Activated T-cell treated with anti-CD3 and anti-CD28 coated beads for 48 hours (primary cell): ENCODE results near the gene TTC4.
"Not testable (repeated sequence)": the region's sequence is repeated elsewhere in the genome, so short reads cannot be mapped to it uniquely, and the experiment has no call there.

ENCODE experiments used
- DNase-seq: peaks from one replicate; pipeline ENCODE4 v3.0.0-alpha.2; 2020; ENCODE audit warnings: low read depth

The TTC4 gene

GRCh38 chr1:54750596-54750995 lies 34.9 kb downstream of the TTC4 start:
- no peak for DNase-seq

GRCh38 chr1:54751426-54751825 lies 35.8 kb downstream of the TTC4 start:
- DNase-seq, result no peak

DNA sequence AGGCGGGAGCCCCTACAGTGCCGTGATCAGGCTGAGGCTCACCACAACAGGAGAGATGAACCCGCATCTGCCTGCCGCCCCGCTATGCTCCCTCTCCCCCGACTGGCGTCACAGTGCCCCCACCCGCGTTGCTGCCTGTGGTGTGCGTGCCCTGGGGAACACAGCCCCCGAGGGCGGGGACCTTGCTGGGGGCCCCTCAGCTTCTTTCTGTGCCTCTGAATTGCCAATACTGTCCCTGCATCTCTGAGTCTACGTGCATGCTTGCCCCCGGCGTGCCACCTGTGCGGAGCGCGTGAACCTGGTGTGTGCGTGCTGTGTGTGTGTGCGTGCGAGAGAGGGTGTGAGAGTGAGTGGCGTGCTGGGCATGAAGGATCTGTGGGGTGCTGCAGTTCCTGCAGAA lies 38.4 kb downstream of the TTC4 start:
- no peak for DNase-seq

- no peak for DNase-seq
Measured at GRCh38 chr1:54754486-54755285, 39.0 kb downstream of the TTC4 start.

GRCh38 chr1:54757833-54758232 lies 42.2 kb downstream of the TTC4 start:
- no peak for DNase-seq

DNA sequence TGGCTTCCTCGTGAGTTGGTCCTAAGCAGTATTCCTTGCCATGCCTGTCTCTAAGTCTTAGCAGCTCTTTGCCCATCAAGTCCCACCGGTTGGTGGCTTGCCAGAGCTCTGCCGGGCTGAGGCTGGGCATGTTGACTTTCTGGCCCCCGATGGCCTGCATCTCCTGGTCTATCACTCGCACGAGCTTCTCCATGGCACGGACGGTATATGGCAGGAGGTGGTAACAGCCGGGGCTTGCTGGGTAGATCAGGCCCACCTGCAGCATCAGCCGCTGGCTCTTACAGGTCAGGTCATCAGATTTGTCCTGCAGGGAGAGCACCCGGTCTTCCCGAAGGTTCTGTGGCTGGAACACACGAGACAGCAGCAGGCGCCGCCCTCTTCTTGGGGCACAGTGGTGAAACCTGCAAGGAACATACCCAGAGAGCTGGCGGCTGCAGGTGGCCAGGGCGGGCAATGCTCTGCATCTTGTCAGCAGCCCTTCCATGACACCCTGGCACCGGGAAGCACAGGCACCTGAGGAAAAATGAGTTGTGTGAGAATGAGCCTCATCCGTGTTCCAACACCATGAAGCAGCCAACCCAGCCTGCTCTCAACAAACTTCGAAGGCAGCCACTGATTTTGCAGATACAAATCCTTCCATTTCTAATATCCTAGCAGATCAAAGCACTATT lies 43.2 kb downstream of the TTC4 start:
- DNase-seq, result no peak

DNA sequence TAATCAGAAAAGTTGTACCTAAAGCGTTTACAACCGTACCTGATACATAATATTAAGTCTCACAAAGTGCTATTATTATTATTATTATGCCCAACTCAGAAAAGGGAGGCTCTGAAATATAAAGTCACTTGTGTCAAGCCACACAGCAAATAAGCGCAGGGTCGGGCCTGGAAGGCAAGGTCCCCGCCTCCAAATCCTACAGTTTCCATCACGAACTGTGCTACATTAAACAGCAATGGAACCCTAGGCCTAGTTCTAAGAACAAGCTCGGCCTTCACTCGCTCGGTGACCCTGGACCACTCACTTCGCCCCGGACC lies 48.1 kb downstream of the TTC4 start:
- peak; percentile 2 for DNase-seq

GRCh38 chr1:54764133-54764921 lies 48.7 kb downstream of the TTC4 start, which contains the start of gene PARS2:
TSS of gene PARS2 (minus strand) at chr1:54764523. CDS start at chr1:54759161, 5,362 bp downstream.
- peak; percentile 97 for DNase-seq

- no peak for DNase-seq
Measured at GRCh38 chr1:54764922-54765561, 49.4 kb downstream of the TTC4 start.

DNA sequence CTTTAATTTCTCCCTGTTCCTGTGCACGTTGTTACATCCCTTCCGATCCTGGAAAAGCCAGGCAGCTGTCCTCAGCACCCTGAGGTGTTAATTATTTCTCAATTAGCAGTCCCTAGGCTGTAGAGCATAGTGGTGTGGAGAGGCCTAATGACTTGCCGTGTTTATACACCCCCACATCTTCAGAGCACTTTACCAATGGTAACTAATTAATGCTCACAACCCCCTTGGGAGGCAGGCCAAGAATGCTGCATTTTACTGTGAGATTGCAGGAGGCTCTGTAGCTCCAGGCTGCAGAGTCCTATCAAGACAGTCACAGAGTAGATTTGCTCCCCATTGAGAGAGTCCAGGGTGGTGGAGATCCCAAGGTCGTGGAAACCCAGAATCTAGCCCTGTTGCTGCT lies 51.1 kb downstream of the TTC4 start:
- DNase-seq, result no peak

DNA sequence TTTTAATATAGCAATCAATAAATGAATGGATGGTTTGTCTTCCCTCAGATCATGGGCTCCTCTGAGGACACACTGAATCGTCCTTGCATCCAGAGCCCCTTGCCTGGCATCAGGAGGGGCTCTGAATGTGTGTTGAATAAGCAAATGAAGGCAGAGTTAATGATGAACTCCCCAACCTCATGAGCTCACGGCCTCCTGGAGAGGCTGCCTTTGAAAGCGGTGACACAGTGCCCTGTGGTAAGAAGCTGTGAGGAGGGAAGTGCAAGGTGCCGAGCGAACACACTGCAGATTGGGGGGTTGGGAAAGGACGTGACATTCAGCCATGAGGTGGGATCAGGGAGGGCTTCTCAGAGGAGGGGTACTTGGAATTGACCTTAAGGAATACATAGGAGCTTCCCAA lies 51.9 kb downstream of the TTC4 start:
- DNase-seq, result no peak

GRCh38 chr1:54768093-54768492 lies 52.4 kb downstream of the TTC4 start:
- no peak for DNase-seq

- DNase-seq, result no peak
Measured at GRCh38 chr1:54772951-54773350, 57.3 kb downstream of the TTC4 start.

DNA sequence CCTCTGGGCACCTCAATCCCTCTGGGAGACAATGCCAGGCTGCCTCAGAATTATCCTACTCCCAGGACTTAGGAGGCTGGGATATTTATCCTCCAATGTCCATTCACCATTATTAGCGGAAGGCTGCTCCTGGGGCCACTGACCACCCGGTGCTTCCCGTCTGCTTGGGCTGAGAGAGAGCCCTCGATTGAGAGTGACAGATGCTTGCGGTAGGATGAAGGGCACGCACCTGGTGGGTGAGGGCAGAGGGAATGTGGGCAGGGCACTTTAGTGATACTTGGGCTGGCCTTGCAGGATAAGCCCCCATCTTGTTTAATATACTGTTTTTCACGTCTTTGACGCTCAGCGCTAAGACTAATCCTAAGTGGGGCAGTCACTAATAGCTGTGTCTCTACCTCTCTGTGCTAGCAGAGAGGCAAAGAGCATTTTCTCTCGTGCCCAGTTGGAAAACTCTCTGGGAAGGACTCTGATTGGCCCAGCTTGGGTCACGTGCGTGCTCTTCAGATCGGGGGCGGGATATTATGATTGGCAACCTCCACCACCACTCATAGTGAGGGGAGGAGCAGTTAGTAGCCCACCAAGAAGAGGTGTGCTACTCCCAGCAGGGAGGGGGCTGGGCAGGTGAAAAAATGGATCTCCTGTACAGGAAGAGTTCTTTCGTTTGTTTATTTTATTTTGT lies 59.3 kb downstream of the TTC4 start:
- DNase-seq, result no peak

DNA sequence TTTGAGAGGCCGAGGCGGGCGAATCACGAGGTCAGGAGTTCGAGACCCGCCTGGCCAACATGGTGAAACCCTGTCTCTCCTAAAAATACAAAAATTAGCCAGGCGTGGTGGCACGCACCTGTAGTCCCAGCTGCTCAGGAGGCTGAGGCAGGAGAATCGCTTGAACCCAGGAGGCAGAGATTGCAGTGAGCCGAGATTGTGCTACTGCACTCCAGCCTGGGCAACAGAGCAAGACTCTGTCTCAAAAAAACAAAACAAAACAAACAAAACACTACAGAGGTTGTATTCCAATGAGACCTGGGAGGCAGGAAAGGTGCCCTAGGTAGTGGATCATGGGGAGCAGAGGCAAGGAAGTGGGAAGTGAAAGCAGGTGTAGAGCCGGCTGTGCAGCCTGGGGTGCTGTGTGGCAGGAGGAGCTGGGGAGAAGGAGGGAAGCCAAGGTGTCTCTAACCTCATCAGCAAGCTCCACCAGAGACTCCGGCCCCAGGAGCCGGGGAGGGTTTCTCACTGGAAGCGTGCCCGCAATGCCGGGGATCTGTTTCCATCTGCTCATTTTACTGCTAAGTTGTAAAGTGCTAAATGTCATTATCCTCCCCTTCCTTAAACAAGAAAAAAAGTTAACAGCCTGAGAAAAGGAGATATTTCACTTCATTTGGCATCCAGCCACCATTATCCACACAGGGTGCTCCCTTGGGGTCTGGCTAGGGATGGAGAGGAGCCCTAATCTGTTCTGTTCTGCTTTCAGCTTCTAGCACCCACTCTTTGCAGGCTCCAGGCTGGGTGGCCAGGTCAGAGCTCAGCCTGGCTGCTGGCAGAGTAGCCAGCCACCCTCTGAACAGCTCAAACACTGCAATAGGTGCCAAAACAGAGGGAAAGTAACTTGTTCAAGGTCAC lies 60.4 kb downstream of the TTC4 start:
- not testable (repeated sequence) for DNase-seq

DNA sequence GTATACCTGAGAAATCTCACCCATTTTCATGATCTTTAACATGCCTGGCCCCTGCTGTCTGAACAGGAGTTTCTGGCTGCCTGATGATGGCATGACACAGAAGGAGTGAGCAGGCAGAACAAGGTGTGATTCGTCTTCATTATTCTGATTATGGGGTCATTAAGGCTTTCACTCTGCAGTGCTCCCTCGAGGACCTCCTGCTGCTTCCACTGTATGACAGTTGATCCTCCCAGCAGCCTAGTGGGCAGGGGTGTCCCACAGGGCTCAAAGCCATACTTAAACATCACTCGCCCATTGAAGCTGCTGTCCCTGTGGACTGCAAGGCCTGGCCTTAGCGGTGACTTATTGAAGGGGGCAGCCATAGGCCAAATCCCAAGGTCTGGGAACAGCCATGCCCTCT lies 61.4 kb downstream of the TTC4 start:
- DNase-seq, result no peak

GRCh38 chr1:54777431-54777830 lies 61.8 kb downstream of the TTC4 start:
- no peak for DNase-seq

GRCh38 chr1:54781023-54781723 lies 65.5 kb downstream of the TTC4 start:
- DNase-seq, result no peak

DNA sequence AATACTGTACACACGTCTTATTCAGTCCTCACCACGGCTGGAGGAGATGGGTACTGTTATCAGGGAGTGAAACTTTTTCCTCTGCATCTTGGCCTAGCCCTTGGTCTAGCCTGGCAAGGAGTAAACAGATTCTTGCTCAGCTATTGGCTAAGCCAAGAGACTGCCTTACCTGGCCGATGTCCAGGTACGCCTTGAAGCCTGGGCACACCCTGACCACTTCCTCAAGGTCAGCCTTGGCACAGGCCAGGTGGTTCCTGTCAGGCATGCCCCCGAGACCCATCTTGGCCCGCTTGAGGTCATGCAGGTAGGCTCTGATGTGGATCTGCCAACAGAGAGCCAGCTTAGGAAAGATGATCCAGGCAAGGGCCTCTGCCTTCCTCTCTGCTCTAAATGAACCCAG lies 66.5 kb downstream of the TTC4 start:
- no peak for DNase-seq

DNA sequence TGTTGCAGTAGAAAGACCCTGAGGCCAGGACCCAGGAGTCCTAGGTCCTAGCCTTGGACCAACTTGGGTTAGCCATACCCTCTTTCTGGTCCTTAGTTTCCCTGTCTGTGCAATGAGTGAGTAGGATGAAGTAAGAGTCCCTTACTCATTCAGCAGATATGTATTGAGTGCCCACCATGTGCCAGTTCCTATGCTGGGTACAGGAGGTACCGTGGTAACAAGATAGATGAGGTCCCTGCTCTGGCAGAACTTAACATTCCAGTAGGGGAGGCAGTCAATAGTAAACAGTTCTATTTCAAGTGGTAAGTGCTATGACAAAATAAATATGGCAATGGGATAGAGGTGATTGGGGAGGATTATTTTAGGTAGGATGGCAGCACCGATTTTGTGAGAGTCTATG lies 66.9 kb downstream of the TTC4 start:
- no peak for DNase-seq
